Activated CD4-positive, CD25-positive, alpha-beta regulatory T cell (primary cell): ENCODE results near the gene PDGFB.
A peak's percentile ranks its signal among the peaks of the same experiment; 100 is the strongest.

Source experiments
- DNase-seq, 4 experiments: peaks; one replicate each; lab custom pipeline; 2025; lab: John Stamatoyannopoulos, UW

PDGFB gene

GRCh38 chr22:39175353-39176142 is 69.2 kb downstream of the PDGFB start:
- no peak for DNase-seq

GRCh38 chr22:39174498-39175352 is 70.1 kb downstream of the PDGFB start:
- peak in 3 of 4 experiments; percentile 23 to 72 (median 65) for DNase-seq

GRCh38 chr22:39173787-39174497 is 70.8 kb downstream of the PDGFB start:
- no peak for DNase-seq
